ENCODE results near the gene NR5A2.

Gene NR5A2

DNA sequence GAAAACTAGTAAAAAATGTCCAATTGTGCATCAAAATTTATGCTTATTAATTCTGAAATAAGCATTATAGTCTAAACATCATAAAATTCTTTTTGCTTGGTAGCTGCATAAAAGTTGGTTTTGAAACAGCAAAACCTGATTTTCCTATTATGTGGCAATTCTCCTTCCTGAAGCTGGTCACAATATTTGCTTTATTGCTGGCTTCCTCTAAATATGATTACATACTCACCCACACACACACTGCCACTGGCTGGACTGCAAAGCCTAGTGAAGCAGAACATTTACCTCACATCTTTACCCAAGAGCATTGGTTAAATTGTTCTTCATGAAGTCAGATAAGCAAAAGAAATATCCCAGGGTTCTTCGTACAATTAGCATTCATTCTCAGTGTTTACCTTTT, 103.0 kb downstream of the NR5A2 start:
- no peak for DNase-seq

DNA sequence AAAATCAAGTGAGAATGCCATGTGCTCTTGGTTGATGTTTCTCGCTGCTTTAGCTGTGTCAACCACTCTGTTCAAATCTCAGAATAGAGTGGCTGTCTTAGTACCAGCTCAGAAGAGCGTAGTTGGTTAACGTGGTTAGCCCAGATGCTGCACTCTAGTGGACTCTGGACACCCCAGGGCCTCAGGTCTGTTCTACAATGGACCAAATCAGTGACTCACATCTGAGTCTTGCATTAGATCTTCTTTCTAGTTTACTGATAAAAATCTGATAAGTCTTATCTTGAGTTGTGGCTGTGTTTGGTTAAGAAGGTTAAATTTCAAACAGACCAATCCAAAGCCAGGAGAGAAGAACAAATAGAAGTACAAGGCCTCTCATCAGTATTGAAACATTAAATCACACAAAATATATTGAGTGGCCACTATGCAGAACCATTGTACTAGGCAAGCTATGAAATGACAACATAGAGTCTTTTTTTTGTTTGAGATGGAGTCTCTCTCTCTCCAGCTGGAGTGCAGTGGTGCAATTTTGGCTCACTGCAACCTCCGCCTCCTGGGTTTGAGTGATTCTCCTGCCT, 104.1 kb downstream of the NR5A2 start:
- DNase-seq, result no peak

DNA sequence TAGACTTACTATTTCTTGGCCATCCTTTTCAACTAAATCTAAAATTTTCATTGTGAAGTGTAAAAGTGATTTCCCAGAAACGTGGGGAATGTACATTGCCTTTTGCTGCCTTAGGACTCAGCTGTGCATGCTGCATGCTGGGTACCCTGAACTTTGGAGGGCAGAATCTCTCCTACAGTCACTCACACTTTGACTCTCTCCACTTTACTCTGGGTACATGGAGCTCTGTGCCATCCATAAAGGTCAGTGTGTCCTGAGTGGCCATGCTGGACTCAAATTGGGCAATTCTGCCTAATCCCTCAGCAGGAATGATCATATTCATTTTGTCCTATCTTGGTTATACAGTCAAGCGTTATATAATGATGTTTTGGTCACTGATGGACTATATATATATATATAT, 105.6 kb downstream of the NR5A2 start:
- no peak for DNase-seq

DNA sequence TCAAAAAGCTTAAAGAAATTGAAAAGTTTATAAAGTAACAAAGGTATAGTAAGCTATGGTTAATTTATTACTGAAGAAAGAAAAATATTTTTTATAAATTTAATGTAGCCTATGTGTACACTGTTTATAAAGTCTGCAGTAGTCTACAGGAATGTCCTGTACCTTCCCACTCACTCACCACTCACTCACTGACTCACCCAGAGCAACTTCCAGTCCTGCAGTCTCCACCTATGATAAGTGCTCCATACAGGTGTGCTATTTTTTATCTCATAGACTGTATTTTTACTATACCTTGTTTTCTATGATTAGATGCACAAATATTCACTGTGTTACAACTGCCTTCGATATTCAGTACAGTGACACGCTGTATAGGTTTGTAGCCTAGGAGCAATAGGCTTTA, 106.6 kb downstream of the NR5A2 start:
- no peak for DNase-seq

DNA sequence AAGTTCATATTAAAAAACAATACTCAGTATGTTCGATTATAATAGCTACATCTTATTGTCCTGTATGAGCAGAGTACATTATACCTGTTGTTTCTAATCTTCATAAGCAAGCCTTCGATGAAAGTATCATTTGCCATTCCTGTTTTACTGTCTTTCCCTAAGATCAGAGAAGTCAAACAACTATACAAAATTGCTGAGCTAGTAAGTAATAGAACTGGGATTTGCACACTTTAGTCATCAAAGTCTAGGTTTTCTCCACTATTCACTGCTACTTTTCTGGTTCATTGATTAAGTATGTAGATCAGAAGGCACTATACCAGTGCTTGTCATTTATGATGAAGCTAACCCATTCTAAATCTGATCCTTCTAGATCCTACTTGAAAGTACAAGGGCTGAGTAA, 108.9 kb downstream of the NR5A2 start:
- DNase-seq, result no peak

DNA sequence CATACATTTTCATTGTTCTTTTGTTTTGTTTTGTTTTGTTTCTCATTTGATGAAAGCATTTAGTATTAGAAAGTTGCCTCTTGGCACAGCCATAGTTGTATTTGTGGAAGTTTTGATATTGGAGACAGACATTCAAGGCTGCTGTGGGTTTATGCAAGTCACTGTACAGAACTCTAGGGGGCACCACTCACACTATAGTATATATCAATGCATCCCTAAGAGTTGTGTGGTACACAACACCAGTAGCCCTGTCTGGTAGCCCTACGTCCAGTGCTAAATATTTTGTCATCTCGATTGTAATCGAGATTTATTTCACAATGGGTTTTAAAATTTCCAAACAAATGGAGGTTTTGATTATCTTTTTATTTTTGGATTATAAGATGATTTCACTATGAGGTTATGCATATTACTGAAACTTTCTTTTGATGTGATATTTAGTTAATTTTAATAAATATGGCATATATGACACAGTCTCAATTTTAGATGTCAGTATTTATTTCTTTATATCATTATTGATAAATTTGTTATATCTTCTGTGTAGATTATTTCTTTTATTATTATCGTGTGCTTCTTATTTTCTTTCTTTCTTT, 112.2 kb downstream of the NR5A2 start:
- DNase-seq, result no peak

DNA sequence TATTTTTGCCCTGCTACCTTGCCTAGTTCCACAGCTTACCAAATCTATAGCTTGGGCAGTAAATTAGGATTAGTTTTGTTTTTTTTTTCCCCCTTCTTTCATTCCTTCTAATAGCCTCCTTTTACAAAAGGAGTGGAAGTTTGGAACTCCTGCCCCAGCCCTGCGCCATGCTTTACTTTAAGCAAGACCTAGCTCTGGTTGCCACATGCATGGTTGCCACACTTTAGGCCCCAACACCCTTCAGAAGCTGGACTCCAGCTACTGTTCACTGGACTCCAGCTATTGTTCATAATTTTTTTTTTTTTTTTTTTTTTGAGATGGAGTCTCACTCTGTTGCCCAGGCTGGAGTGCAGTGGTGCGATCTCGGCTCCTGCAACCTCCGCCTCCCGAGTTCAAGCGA, 115.8 kb downstream of the NR5A2 start:
- DNase-seq, result no peak

DNA sequence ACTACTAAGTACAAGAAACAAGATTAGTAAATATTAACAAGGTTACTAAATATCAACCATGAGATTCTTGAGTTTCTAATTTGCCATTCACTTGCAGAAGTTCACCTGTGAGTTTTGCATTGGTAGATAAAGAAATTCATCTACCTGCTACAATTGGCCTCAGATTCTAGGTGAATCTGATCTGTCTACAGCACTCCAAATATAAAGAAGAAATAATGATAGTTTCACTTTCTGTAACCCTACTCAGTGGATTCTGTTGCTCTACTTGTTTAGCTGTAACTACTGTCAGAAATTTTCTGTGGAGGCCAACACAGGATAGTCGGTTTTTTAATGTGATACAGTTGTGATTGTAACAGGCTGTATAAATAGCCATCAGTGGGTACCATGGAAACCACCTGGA, 118.6 kb downstream of the NR5A2 start:
- DNase-seq, result no peak

DNA sequence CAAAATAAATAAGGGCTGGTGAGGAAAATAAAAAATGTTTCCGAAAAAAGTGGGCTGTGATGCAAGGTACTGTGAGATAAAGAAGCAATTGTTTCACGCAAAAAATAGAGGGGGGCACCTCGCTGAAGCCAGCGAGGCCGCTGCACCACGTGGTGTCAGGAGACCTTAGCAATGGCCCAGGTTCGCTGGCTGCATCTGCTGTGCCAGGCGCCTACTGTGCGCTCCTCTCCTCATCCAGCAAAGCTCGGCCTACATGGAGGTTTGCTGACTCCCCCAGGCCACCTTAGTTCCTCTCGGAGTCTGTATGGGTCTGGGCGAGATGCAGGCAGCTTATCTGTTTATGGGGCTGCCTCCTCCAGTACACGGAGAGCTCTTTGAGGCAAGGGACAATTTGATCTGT, 119.6 kb downstream of the NR5A2 start:
- no peak for DNase-seq

DNA sequence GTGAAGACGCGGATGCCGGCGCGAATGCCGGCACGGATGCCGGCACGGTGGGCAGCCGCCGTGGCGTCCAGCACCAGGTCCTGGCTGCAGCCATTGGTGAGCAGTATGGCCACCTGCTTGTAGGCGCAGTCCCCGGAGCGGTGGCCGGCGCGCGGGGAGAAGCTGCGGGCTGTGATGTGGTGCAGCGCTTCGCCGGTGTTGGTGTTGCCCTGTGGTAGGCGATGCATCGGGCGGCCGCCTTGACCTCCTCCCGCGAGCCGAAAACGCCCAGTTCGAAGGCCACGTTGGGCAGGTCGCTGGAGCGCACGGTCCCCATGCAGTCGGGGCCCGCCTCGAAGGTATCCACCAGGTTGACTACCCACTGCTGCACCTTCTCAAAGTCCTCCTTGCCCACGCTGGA, 120.2 kb downstream of the NR5A2 start:
- DNase-seq, result no peak

DNA sequence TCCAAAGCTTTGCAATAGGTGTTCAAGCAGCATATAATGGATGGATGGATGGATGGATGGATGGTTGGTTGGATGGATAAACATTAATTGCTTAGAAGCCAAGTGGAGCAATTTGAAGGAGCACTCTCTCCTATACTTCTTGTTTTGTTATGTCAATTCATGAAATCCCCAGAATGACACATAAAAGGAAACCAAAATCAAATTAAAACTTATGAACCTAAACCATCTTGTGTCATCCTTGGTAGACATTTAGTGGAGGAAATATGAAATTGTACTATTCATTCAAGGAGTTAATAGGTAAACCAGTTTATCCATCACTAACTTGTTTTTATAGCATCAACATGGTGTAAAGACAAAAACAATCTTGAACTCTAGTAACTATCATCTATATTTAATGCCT, 122.5 kb downstream of the NR5A2 start:
- DNase-seq, result no peak

DNA sequence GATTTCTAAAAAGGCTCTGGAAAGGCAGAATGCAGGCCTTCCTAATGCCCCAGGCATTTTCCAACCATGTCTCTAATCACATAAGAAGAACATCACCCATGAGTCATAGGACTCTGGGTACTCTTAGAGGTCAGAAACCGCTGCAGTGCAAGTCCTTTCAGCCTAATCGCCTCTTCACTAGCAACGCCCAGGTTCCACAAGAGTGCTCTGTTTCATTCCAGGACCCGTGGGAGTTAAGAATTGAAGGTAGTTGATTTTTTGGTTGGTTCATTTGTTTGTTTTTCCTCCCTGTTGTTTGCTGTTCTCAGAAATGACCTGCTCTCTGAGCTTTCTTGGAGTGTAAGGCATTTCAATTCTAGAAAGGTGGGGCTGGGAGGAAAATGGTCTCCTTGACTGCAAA, 123.2 kb downstream of the NR5A2 start:
- no peak for DNase-seq

DNA sequence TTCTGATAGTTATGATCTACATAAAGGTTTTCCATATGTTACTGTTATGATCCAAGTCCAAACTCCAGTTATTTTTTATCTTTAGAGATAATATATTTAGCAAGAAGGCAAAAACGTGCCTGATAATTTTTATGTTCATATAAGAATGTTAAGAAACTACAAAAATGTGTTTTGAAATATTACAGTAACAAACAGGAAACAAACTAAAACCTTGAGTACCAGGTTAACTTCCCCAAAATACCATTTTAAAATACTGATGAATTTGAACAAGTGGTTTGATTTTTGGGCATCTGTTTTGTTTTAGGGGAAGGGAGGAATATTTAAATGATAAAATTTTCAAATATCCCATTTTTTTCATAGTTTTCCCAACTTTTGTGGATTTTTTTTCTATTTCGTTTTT, 124.8 kb downstream of the NR5A2 start:
- DNase-seq, result no peak

DNA sequence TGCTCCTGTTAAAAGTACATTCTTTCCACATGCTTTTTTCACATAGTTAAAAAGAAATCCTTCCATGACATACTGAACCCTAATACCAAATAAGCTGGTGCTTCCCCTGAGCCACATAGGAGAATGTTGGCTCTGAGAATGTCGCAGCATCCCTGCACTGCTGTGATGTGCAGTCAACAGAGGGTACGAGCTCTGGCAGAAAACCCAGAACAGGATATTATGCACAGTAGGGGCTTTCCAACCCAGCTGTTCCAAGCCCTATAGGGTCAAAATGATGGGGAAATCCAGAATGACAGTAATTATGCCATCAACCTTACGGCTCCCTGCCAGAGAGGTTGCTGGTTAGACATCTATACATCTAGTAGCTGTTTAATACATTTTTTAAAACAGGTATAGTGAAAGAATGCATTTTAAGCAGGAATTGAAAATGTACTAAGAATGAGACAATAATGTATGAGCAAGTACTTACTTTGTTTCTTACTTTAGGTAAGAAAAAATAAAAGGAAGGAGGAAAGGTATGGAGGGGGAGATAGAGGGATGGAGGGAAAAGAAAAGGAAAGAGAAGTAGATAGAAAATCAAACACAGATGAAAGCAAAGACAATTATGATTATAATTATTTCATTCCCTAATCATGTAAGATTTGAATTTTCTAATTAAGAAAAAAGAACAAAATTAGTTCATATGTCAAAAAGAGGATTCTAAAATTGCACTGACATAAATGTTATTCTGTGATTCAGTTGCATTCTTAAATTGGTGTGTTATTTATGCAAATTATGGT, 126.0 kb downstream of the NR5A2 start:
- peak; percentile 19 for DNase-seq

DNA sequence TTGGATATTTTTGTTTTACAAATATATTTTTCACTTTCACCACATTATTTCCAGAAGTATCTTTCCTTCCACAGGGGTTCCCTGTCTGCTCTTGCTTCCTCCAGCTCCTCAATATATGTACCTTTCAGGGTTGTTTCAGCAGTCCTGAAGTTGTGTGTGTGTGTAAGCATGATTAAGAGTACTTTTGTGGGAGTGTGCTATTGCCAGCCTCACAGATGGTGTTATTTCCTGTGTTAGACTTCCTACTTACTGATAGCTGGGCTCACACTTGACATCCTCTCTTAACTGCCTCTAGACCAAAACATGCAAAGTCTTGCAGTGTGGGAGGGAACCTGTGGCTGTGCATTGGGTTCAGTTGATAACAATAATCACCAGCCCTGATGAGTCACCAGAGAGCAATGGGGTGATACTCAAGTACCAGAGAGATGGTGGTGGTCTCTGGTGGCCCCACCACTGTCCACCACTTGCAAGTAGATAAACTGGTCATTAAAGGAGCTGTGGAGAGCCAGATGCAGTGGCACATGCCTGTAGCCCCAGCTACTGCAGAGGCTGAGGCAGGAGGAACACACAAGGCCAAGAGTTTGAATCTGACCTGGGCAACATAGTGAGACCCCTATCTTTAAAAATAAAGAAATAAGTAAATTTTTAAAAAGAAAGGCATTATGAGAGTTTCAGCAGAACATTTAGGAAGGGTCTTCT, 126.7 kb downstream of the NR5A2 start:
- peak; percentile 25 for DNase-seq

DNA sequence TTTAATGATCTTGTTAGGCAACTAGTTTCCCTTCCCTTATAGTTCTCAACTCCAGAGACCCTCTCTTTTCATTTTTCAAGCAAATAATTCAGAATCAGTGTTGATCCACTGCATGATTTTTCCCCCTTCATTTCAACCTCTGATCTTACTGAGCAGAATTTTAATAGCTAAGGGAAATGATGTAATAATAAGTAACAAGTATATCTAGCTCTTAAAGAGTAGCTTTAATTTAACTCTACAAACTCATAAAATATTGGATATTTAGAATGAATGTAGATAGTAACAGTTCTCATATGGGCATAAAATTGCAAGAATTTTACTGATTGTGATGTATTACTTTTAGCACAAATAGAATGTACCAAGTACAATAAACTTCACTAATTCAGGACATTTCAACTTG, 130.2 kb downstream of the NR5A2 start:
- no peak for DNase-seq

DNA sequence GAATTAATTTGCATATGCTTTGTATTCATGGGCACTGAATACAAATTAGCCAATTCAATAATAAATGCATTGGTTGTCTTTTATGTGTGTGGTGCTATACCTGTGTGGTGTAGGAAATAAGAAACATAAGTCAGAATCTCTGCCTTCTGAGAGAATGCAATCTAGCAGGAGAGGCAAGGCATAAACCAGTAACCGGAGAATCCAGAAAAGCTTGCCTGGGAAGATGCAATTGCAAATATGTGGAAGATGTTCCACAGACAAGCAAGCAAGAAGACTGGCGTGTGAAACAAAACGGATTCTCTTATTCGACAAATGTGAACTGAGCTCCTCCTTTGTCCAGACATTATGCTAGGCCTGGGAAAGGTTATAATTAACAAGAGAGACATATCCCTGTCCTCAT, 134.3 kb downstream of the NR5A2 start:
- no peak for DNase-seq

DNA sequence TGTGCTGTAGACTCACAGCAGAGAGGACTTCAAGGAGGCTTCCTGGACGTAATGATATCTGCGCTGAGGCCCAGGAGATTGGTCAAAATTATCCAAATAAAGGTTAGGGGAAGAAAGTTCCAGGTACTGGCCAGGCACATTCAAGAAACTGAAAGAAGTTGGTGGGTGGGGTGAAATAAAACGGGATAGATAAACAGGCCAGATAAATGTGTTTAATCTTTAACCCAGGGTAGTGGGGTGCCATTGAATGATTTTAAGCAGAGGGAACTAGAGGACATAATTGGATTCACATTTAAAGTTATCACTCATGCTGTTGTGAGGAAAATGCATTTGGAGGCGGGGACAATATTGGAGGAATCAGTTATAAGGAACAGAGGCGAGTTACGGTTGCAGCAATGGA, 134.7 kb downstream of the NR5A2 start:
- DNase-seq, result no peak

DNA sequence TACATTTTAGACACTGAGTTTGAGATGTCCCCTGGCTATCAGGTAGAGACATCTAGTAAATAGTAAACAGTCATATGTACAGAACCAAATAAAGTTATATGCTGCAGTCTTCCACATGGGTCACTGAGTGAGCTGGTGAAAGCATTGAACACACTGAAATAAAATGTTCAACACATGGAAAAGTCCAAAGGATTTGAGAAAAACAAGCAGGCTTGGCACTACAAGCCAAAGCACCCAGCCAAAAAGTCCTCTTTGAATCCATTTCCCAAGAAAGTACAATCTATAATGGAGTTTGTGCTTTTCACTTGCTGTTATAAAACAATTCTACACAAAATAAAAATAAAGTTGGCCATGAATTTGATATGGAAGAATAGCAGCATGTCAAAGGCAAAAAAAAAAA, 135.4 kb downstream of the NR5A2 start:
- no peak for DNase-seq

DNA sequence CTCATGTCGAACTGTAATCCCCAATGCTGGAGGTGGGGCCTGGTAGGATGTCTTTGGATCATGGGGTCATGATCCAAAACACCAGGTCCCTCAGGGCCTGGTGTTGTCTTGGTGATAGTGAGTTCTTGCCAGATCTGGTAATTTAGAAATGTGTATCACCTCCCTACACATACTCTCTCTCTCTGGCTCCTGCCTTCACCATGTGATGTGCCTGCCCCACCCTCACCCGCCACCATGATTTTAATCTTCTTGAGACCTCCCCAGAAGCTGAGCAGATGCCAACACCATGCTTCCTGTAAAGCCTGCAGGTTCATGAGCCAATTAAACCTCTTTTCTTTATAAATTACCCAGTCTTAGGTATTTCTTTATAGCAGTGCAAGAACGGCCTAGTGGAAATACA, 136.4 kb downstream of the NR5A2 start:
- no peak for DNase-seq

DNA sequence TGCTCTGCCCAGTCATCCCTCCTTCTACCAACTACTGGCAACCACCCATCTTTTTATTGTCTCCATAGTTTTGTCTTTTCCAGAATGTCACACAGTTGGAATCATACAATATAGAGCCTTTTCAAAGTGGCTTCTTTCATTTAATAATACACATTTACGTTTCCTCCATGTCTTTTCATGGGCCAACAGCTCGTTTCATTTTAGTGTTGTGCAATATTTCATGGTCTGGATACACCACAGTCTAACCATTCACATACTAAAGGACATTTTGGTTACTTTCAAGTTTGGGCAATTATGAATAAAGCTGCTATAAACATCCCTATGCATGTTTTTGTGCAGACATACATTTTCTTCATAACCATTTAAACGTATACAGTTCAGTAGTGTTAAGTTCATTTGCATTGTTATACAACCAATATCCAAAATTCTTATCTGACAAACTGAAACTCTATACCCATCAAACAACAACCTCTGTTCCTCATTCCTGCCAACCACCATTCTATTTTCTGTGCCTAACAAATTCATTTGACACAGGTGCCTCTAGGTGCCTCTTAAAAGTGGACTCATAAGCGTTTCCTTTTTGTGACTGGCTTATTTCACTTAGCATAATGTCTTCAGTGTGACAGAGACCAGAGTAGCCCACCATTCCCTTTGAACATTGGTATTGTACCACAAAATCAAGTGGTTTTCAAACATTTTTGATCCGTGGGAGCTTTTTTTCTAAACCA, 138.1 kb downstream of the NR5A2 start:
- no peak for DNase-seq

DNA sequence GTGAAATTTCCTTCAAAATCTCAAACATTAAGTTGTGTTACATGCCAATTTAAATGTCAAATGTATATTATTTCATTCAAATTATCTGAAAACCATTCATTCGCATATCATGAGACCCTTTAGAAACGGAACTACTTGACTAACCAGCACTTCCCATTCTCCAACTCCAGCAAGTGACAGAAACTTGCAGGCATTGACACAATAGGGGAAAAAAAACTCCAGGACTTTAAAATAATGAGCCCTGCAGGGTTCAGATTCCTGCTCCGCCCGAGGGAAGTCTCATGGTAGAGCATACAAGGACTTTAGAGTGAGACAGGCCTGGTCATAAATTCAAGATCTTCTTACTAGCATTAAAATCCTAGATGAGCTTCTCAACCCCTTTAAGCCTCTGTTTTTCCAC, 138.9 kb downstream of the NR5A2 start:
- DNase-seq, result no peak

DNA sequence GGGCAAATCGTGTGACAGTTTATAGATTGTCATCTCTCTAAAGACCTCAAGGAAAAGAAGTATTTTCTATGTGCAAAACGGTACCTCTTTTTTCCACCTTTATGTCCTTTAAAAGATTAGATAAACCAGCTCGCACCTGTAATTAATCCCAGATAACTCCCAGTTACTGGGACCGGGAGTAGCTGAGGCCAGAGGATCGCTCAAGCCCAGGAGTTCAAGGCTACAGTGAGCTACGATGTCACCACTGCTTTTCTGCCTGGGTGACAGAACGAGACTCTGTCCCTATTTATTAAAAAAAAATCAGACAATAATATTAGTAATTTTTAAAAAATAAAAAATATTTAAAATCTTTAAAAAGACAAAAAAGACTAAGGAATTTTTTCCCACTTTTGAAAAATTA, 141.4 kb downstream of the NR5A2 start:
- DNase-seq, result no peak

Data from activated CD8-positive, alpha-beta memory T cell treated with anti-CD3 and anti-CD28 coated beads, Interleukin-2, amount 50 U/mL, for 4 hours (primary cell).